Gastrocnemius medialis (tissue), 4 donors: Measurements from ENCODE around the gene ATPAF1. TPM values are rescaled to one million over a fixed set of nuclear protein-coding genes. Genes with fewer than 3 reads are reported as not detected.
A peak's percentile ranks its signal among the peaks of the same experiment; 100 is the strongest.

Experiments
- ATAC-seq, 2 donors: fragments of 150-250 bp; one replicate each; pipeline ENCODE4 v1.9.1; 2016
- DNase-seq, 2 donors: peaks; one replicate each; pipeline ENCODE4 v3.0.0-alpha.2; 2019
- H3K27ac ChIP-seq, 4 donors: fragments of 200-600 bp; sonication (generic); 1 replicate in 1 of 4; 2 replicates in 3 of 4; pipeline ENCODE4 v1.5.1; 2016 to 2018; ENCODE audit warnings: mild to moderate bottlenecking in 2 of 4, moderate library complexity in 1 of 4
- H3K27me3 ChIP-seq, 3 donors: fragments of 200-600 bp; sonication (generic) in 2 of 3; 1 replicate in 1 of 3; 2 replicates in 2 of 3; pipeline versions ENCODE4 v1.5.1 to v1.6.0; 2016 to 2019; ENCODE audit warnings: mild to moderate bottlenecking in 1 of 3, moderate library complexity in 1 of 3
- H3K36me3 ChIP-seq, 2 donors: fragments of 200-600 bp; sonication (generic) in 1 of 2; one replicate each; pipeline ENCODE4 v1.5.1; 2017 to 2018
- H3K4me1 ChIP-seq, 2 donors: fragments of 200-600 bp; sonication (generic) in 1 of 2; one replicate each; pipeline ENCODE4 v1.5.1; 2016 to 2017; ENCODE audit warnings: mild to moderate bottlenecking in 2 of 2
- H3K4me3 ChIP-seq, 4 donors: fragments of 200-600 bp; sonication (generic) in 3 of 4; 1 replicate in 1 of 4; 2 replicates in 3 of 4; pipeline ENCODE4 v1.5.1; 2016 to 2019; ENCODE audit warnings: mild to moderate bottlenecking in 2 of 4
- H3K9me3 ChIP-seq, 3 donors: fragments of 200-600 bp; sonication (generic) in 2 of 3; 1 replicate in 1 of 3; 2 replicates in 2 of 3; pipeline ENCODE4 v1.5.1; 2016 to 2019
- POLR2A ChIP-seq, 2 donors: fragments of 450-650 bp; IDR thresholded peaks; one replicate each; pipeline ENCODE4 v1.6.1; 2017; ENCODE audit warnings: antibody characterized with exemption in 2 of 2, mild to moderate bottlenecking in 2 of 2, moderate library complexity in 2 of 2
- in situ Hi-C, 4 donors: fragments of 200-750 bp; cut with MboI; loops; one replicate each; pipeline versions ENCODE4 v1.15.0 to v1.8.0; 2017; ENCODE audit warnings: low sequenced_read_pairs in 4 of 4
- intact Hi-C: fragments of 100-400 bp; cut with DNase I; formaldehyde crosslinking; loops from one replicate; pipeline ENCODE4 v1.15.1; 2023; ENCODE audit warnings: low total_unique reads
- total RNA-seq, 4 donors: library from RNA; depleted of rRNA; stranded (reverse); fragments of >200 nt; gene quantifications; one replicate each; pipeline versions ENCODE4 v1.1.0 to v1.2.3, GENCODE V29; 2016
- TF ChIP-seq, protein P1 (sequence below), 5 experiments: fragments of 450-650 bp in 3 of 5; fragments of 200-600 bp in 2 of 5; sonication (generic) in 2 of 5; IDR thresholded peaks in 4 of 5; conservative IDR thresholded peaks in 1 of 5; 1 replicate in 4 of 5; 2 replicates in 1 of 5; pipeline ENCODE4 v1.5.1; 2016 to 2019; ENCODE audit warnings: antibody characterized with exemption in 5 of 5, mild to moderate bottlenecking in 3 of 5, moderate library complexity in 3 of 5

ATPAF1 gene
- total RNA-seq, 4 donors from 2014 or later: 76.6 to 173 (median 135) TPM

DNA sequence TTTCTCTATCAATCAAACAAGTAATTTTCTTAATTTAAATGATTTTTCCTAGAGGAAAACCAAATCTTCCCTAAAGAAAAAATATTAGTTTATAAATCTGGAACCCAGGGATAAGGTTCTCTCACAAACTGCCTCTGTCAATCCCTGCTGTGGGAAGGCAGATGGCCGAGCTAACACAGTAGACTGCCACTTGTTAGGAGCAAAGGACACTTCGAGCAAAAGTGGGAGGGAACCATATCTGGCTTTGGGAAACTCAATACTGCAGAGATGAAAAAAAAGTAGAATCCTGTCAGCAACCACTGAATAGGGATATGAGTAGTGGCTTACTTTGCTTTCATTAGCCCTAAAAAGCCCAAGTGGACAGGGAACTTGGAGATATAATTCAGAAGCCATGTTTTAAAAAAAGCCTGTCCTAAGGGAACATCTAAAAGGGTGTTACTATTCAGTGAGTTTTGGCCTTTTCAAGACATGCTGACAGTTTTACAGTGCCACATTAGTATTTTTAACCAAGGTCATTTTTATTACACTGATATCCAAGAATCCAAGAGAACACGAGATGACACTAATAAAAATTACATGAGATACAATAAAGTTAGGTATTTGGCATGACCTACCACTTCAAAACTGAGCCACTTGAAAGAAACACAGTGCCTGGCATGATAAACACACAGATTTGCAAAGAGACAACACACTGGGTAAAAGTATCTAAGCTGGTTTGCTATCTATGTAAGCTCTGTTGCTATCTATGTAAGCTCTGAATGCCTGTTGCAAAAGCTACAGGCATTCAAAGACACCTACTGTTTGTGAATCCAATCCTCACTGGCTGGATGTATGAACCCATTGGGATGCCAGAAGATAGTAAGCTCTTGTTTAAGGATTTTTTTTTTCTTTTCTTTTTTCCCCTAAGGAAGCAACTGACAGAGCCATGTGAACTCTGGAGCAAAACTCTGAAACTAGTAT is 24.9 kb upstream of the ATPAF1 start:
- no peak for DNase-seq
- Histone ChIP-seq H3K4me3 (no peak overlapping the region), H3K9me3 (no peaks in the 10 kb centered on the region), H3K36me3 (peaks cover 0 to 35% of the 10 kb centered on the region in 2 donors), H3K27me3 (no peaks in the 10 kb centered on the region), H3K4me1 (peaks cover 41 to 50% of the 10 kb centered on the region in 2 donors), H3K27ac (no peak overlapping the region)
- TF ChIP-seq, protein P1, sequence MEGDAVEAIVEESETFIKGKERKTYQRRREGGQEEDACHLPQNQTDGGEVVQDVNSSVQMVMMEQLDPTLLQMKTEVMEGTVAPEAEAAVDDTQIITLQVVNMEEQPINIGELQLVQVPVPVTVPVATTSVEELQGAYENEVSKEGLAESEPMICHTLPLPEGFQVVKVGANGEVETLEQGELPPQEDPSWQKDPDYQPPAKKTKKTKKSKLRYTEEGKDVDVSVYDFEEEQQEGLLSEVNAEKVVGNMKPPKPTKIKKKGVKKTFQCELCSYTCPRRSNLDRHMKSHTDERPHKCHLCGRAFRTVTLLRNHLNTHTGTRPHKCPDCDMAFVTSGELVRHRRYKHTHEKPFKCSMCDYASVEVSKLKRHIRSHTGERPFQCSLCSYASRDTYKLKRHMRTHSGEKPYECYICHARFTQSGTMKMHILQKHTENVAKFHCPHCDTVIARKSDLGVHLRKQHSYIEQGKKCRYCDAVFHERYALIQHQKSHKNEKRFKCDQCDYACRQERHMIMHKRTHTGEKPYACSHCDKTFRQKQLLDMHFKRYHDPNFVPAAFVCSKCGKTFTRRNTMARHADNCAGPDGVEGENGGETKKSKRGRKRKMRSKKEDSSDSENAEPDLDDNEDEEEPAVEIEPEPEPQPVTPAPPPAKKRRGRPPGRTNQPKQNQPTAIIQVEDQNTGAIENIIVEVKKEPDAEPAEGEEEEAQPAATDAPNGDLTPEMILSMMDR (IDR thresholded peaks at IDR 0.05 in 4 of 5, conservative IDR thresholded peaks at IDR 0.05 in 1 of 5): no peak
- in situ Hi-C loops (no loop called here), intact Hi-C loops (no loop called here)
- ATAC-seq: no peak

DNA sequence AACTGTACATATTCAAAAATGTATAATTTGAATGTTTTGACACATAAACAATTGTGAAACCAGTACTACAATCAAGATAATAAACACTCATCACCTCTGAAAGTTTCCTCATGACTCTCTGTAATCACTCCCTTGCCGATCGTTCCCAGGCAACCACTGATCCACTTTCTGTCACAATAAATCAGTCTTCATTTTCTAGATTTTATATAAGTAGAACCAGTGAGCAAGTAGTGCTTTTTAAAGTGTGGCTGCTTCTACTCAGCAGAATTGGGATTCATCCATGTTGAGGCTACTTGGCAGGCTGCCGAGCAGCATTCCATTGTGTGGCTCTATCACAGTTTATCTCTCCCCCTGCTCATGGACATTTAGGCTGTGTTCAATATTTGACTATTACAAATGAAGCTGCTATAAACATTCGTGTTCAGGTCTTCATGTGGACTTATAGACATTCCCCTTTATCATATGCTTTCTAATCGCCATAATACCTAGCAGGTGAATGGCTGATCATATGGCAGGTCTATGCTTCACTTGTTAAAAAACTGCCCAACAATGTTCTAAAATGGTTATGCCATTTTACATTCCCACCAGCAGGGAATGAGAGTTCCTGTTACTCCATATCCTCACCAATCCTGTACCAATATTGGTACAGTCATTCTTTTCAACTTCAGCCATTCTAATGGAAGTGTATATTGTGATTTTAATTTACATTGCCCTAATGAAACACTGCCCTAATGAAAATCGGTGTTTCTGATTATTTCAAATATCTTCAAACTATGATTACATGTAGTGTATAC is 24.0 kb upstream of the ATPAF1 start:
- Histone ChIP-seq H3K27me3 (no peaks in the 10 kb centered on the region), H3K36me3 (peaks cover 0 to 35% of the 10 kb centered on the region in 2 donors), H3K9me3 (no peaks in the 10 kb centered on the region), H3K4me3 (no peak overlapping the region), H3K4me1 (peaks cover 50 to 59% of the 10 kb centered on the region in 2 donors), H3K27ac (no peak overlapping the region)
- ATAC-seq (no peak), DNase-seq (no peak)
- TF ChIP-seq, protein P1 (IDR thresholded peaks at IDR 0.05 in 4 of 5, conservative IDR thresholded peaks at IDR 0.05 in 1 of 5): no peak
- no peak for TF ChIP-seq POLR2A (IDR thresholded peaks at IDR 0.05)
- intact Hi-C loops (no loop called here), in situ Hi-C loops (no loop called here)

GRCh38 chr1:46690931-46691421 is 22.8 kb upstream of the ATPAF1 start:
- DNase-seq (no peak), ATAC-seq (no peak)
- peaks cover 57 to 66% of the 10 kb centered on the region in 2 donors for H3K4me1 ChIP-seq
- TF ChIP-seq, protein P1 (IDR thresholded peaks at IDR 0.05 in 4 of 5, conservative IDR thresholded peaks at IDR 0.05 in 1 of 5): no peak
- TF ChIP-seq POLR2A (IDR thresholded peaks at IDR 0.05): no peak
- no peak overlapping the region for H3K27ac ChIP-seq
- in situ Hi-C loops (no loop called here), intact Hi-C loops (no loop called here)
- no peak overlapping the region for H3K4me3 ChIP-seq
- no peaks in the 10 kb centered on the region for H3K9me3 ChIP-seq
- H3K36me3 ChIP-seq: peaks cover 0 to 36% of the 10 kb centered on the region in 2 donors
- no peaks in the 10 kb centered on the region for H3K27me3 ChIP-seq

DNA sequence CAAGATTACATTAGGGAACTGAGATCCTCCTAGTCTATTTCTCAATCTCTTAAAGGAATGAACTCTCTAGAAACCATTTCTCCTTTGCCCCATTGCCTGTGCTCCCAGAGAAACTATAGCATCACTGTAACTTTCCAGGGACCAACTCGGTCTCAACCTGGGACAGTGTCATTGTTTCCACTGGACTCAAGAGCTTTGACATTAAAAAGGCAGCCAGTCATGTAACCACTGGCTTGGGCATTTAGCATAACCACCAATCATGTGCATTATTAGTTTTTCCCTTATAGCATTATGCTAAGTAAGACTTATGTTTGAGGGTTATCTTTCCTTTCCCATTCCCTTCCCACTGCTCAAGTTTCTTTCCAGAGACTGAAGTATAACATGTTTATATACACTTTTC is 21.7 kb upstream of the ATPAF1 start:
- TF ChIP-seq, protein P1 (IDR thresholded peaks at IDR 0.05 in 4 of 5, conservative IDR thresholded peaks at IDR 0.05 in 1 of 5): no peak
- no peak for TF ChIP-seq POLR2A (IDR thresholded peaks at IDR 0.05)
- peaks cover 0 to 36% of the 10 kb centered on the region in 2 donors for H3K36me3 ChIP-seq
- peak overlapping the region in 2 of 4 donors; percentile 35 to 47 for H3K27ac ChIP-seq
- in situ Hi-C loops (no loop called here), intact Hi-C loops (no loop called here)
- H3K4me3 ChIP-seq: no peak overlapping the region
- no peaks in the 10 kb centered on the region for H3K27me3 ChIP-seq
- ATAC-seq (no peak), DNase-seq (no peak)
- H3K4me1 ChIP-seq: peaks cover 57 to 66% of the 10 kb centered on the region in 2 donors
- no peaks in the 10 kb centered on the region for H3K9me3 ChIP-seq
